Measurements from ENCODE around the gene BAIAP2. TPM values are rescaled to one million over a fixed set of nuclear protein-coding genes. Genes with fewer than 3 reads are reported as not detected.

The BAIAP2 gene
- total and polyA plus RNA-seq, 2 of the 13 experiments (the other 11 are each of a cell fraction or from before 2014, with no cell fraction given): 22.5 to 24.0 TPM

GRCh38 chr17:81129289-81129688 lies 94.3 kb downstream of the BAIAP2 start:
- in situ Hi-C loops (cut with HindIII; ENCODE audit: extremely low pct_ligation_motif_present, low pct_unique_long_range_greater_than_20kb): no loop called here
- 82% methylated on average over 7 of the region's 11 CpGs for WGBS (ENCODE audit: low lambda C conversion rate)
- FAIRE-seq: no peak
- no peak for TF ChIP-seq DMAP1 (CRISPR knock-in tag; IDR thresholded peaks at IDR 0.05)
- no peak for TF ChIP-seq HMGA1 (CRISPR knock-in tag; conservative IDR thresholded peaks at IDR 0.05)
- no peak for TF ChIP-seq E2F2 (CRISPR knock-in tag; IDR thresholded peaks at IDR 0.05; ENCODE audit: borderline replicate concordance)
- TF ChIP-seq HOXA5 (CRISPR knock-in tag; IDR thresholded peaks at IDR 0.05): no peak
- TF ChIP-seq ZFAT (CRISPR knock-in tag; conservative IDR thresholded peaks at IDR 0.05): no peak
- TF ChIP-seq MAF1 (CRISPR knock-in tag; IDR thresholded peaks at IDR 0.05; ENCODE audit: borderline replicate concordance): no peak
- peak; percentile 38; the same call in 1 of the 2 replicates for TF ChIP-seq NR2F6 (IDR thresholded peaks at IDR 0.05)
- peak; percentile 41; the same call in 1 of the 2 replicates for TF ChIP-seq NR2F6 (CRISPR knock-in tag; IDR thresholded peaks at IDR 0.05)
- TF ChIP-seq CTCF (CRISPR knock-in tag; IDR thresholded peaks at IDR 0.05): peak; percentile 64
- TF ChIP-seq ZNF337 (CRISPR knock-in tag; IDR thresholded peaks at IDR 0.05; ENCODE audit: borderline replicate concordance, low read depth): no peak
- no peak for TF ChIP-seq HMGXB3 (CRISPR knock-in tag; IDR thresholded peaks at IDR 0.05; ENCODE audit: borderline replicate concordance)
- no peak for TF ChIP-seq MLLT10 (CRISPR knock-in tag; IDR thresholded peaks at IDR 0.05)
- 0 out of 2 replicates have a peak, but pooled peaks have one; percentile 21 for TF ChIP-seq ZBTB34 (CRISPR knock-in tag; IDR thresholded peaks at IDR 0.05)
- TF ChIP-seq STAG1 (CRISPR knock-in tag; IDR thresholded peaks at IDR 0.05): peak; percentile 60
- TF ChIP-seq ZNF639 (CRISPR knock-in tag; conservative IDR thresholded peaks at IDR 0.05): no peak
- TF ChIP-seq SUZ12 (IDR thresholded peaks at IDR 0.05; ENCODE audit: low read depth, low read length): no peak
- no peak for TF ChIP-seq RARG (CRISPR knock-in tag; IDR thresholded peaks at IDR 0.05; ENCODE audit: low read depth)

More at GRCh38 chr17:81129289-81129688, 94.3 kb downstream of the BAIAP2 start:
- CTCF ChIA-PET (ENCODE audit: low intra/inter-chr PET ratio, low total read pairs): no interaction called here
- Histone ChIP-seq H3K27me3 (ENCODE audit: control insufficient read depth in 1 of 2, insufficient read depth in 2 of 2, low read length in 2 of 2) (no peaks in the 10 kb centered on the region), H2AFZ (ENCODE audit: low read length) (no peak overlapping the region), H3K4me3 (replicated peaks in 1 of 3; ENCODE audit: insufficient read depth in 1 of 3, low read depth in 2 of 3, low read length in 3 of 3) (no peak overlapping the region), H3K9ac (ENCODE audit: insufficient read depth, low read depth, low read length) (no peak overlapping the region), H3K36me3 (replicated peaks in 1 of 2; ENCODE audit: control insufficient read depth in 1 of 2, insufficient read depth in 2 of 2, low read length in 2 of 2) (no peaks in the 10 kb centered on the region), H3K79me2 (ENCODE audit: insufficient read depth, low read length) (no peaks in the 10 kb centered on the region), H3K4me1 (ENCODE audit: insufficient read depth, low read length) (peaks cover 51% of the 10 kb centered on the region), H3K9me3 (ENCODE audit: low read length) (no peaks in the 10 kb centered on the region), H3K27ac (ENCODE audit: extremely low read length, insufficient read depth, low read length) (no peak overlapping the region), H4K20me1 (ENCODE audit: insufficient read depth, low read length) (no peaks in the 10 kb centered on the region; the same call in 1 of the 2 replicates), H3K4me2 (ENCODE audit: low read depth, low read length) (no peak overlapping the region)
- no peak for DNase-seq (ENCODE audit: low spot score)
- BruUV-seq (replicated peaks): no TSS peak
- POLR2A ChIA-PET: no interaction called here
- intact Hi-C loops (cut with micrococcal nuclease; ENCODE audit: unreplicated experiment): no loop called here
- no peak for ATAC-seq
